Panc1 (cell line): Measurements from ENCODE around the gene SLC35G1. TPM values are rescaled to one million over a fixed set of nuclear protein-coding genes. Genes with fewer than 3 reads are reported as not detected.

Experiments used
- ATAC-seq: fragments of 200-7000 bp; cut with Tn5 transposase; 2 replicates; pipeline ENCODE4 v1.9.1; 2020; ENCODE audit warnings: mild to moderate bottlenecking, moderate library complexity
- BruUV-seq: library from RNA; stranded (reverse); fragments of 400-500 nt; replicated peaks from 2 replicates; lab custom pipeline; 2021; lab: Mats Ljungman, UMichigan
- CTCF ChIA-PET: fragments of 300-600 bp; sonication (Branson Sonifier 250); formaldehyde crosslinking; loops from one replicate; lab custom pipeline; 2022; ENCODE audit warnings: antibody characterized with exemption; lab: Charles Lee
- POLR2A ChIA-PET: fragments of 300-600 bp; sonication (Branson Sonifier 250); formaldehyde crosslinking; loops from one replicate; lab custom pipeline; 2022; ENCODE audit warnings: antibody characterized with exemption; lab: Charles Lee
- DNase-seq: peaks from one replicate; pipeline ENCODE4 v3.0.0-alpha.2; 2010; ENCODE audit warnings: low read depth, low spot score
- H3K27ac ChIP-seq: 2 replicates; pipeline ENCODE4 v1.5.1; 2011; ENCODE audit warnings: mild to moderate bottlenecking, low read length, inconsistent platforms
- H3K27me3 ChIP-seq: fragments of 200-500 bp; sonication (Bioruptor generic); 2 replicates; pipeline ENCODE4 v1.6.0; 2014; ENCODE audit warnings: low read length, inconsistent platforms; ENCODE audit not compliant: control insufficient read depth, insufficient read depth
- H3K36me3 ChIP-seq: fragments of 200-500 bp; sonication (Bioruptor generic); 2 replicates; pipeline ENCODE4 v1.5.1; 2014; ENCODE audit warnings: inconsistent platforms, mild to moderate bottlenecking, low read length, moderate library complexity; ENCODE audit not compliant: control insufficient read depth, insufficient read depth
- H3K4me1 ChIP-seq: 2 replicates; pipeline ENCODE4 v1.5.1; 2011; ENCODE audit warnings: inconsistent platforms, mild to moderate bottlenecking, low read length, moderate library complexity; ENCODE audit not compliant: control insufficient read depth, insufficient read depth
- H3K4me3 ChIP-seq, 2 experiments: 2 replicates each; pipeline ENCODE4 v1.5.1; 2011 to 2012; ENCODE audit warnings: low read depth in 2 of 2, low read length in 2 of 2, mild to moderate bottlenecking in 2 of 2, inconsistent platforms in 1 of 2, moderate library complexity in 1 of 2
- H3K9me3 ChIP-seq: fragments of 200-500 bp; sonication (Bioruptor generic); 2 replicates; pipeline ENCODE4 v1.5.1; 2014; ENCODE audit warnings: low read depth, mild to moderate bottlenecking, inconsistent platforms, low read length, moderate library complexity; ENCODE audit not compliant: control insufficient read depth, insufficient read depth
- CTCF ChIP-seq: fragments of 450-650 bp; IDR thresholded peaks from 2 replicates; pipeline ENCODE4 v1.5.1; 2017; ENCODE audit warnings: mild to moderate bottlenecking
- POLR2AphosphoS5 ChIP-seq: IDR thresholded peaks from 2 replicates; pipeline ENCODE4 v1.6.1; 2012; ENCODE audit warnings: mild to moderate bottlenecking, low read depth, low read length, moderate library complexity
- REST ChIP-seq, 2 experiments: IDR thresholded peaks; 2 replicates each; pipeline ENCODE4 v1.6.1; 2011 to 2012; ENCODE audit warnings: low read depth in 2 of 2, control low read depth in 1 of 2, low read length in 1 of 2, mild to moderate bottlenecking in 1 of 2, moderate library complexity in 1 of 2; ENCODE audit not compliant: insufficient read depth in 1 of 2
- SIN3A ChIP-seq: IDR thresholded peaks from 2 replicates; pipeline ENCODE4 v1.6.1; 2012; ENCODE audit warnings: low read depth, mild to moderate bottlenecking, low read length, moderate library complexity, borderline replicate concordance; ENCODE audit not compliant: insufficient read depth
- TCF7L2 ChIP-seq: IDR thresholded peaks from 2 replicates; pipeline ENCODE4 v1.6.1; 2011; ENCODE audit warnings: mild to moderate bottlenecking, low read depth, low read length, inconsistent platforms
- in situ Hi-C: cut with HindIII; loops from 2 replicates; pipeline ENCODE4 v1.10.0; 2016; ENCODE audit warnings: low sequenced_read_pairs, low pct_unique_long_range_greater_than_20kb
- intact Hi-C: fragments of 100-400 bp; cut with micrococcal nuclease; formaldehyde crosslinking; loops from one replicate; pipeline ENCODE4 v1.10.0; 2022; ENCODE audit not compliant: unreplicated experiment
- total RNA-seq: library from RNA; stranded (reverse); gene quantifications from one replicate; pipeline ENCODE4 v1.2.1, GENCODE V29; 2021; ENCODE audit not compliant: unreplicated experiment

The SLC35G1 gene
- total RNA-seq, 1 experiment from 2014 or later: 13.6 TPM

GRCh38 chr10:93859049-93859655, 34.6 kb upstream of the SLC35G1 start:
- no peak overlapping the region for H3K27ac ChIP-seq
- H3K36me3 ChIP-seq: no peaks in the 10 kb centered on the region
- H3K4me3 ChIP-seq: no peak overlapping the region
- no peaks in the 10 kb centered on the region; the same call in 1 of the 2 replicates for H3K27me3 ChIP-seq
- ChIA-PET POLR2A (interaction anchor here (0.7 kb wide), 1 partner anchor 19 kb away, joined by 3 read pairs; no protein-coding TSS in a partner anchor), CTCF (interaction anchor here (0.9 to 1.1 kb wide), 3 partner anchors 11 to 37 kb away, joined by 3 to 4 read pairs (median 3); no protein-coding TSS in a partner anchor)
- 0 out of 2 replicates have a peak, but pooled peaks have one; percentile 62 for ATAC-seq
- no peaks in the 10 kb centered on the region for H3K9me3 ChIP-seq
- no peaks in the 10 kb centered on the region for H3K4me1 ChIP-seq
- in situ Hi-C loops: no loop called here
- intact Hi-C loops: loop anchor here (5.0 kb wide), 1 partner anchor 37 kb away; no protein-coding TSS in a partner anchor
- DNase-seq: no peak
- peak; percentile 76 for TF ChIP-seq CTCF
- no peak for TF ChIP-seq SIN3A
- BruUV-seq: no TSS peak

- TF ChIP-seq TCF7L2 (no peak), POLR2AphosphoS5 (no peak), CTCF (no peak), REST (IDR thresholded peaks at IDR 0.05; ENCODE audit: insufficient read depth in 1 of 2, low read depth in 2 of 2, low read length in 1 of 2) (no peak), SIN3A (no peak)
- Histone ChIP-seq H3K27ac (no peak overlapping the region), H3K4me3 (no peak overlapping the region), H3K4me1 (no peaks in the 10 kb centered on the region), H3K27me3 (peaks cover 2% of the 10 kb centered on the region), H3K9me3 (no peaks in the 10 kb centered on the region), H3K36me3 (no peaks in the 10 kb centered on the region)
- in situ Hi-C loops (no loop called here), intact Hi-C loops (no loop called here)
- DNase-seq: no peak
- CTCF ChIA-PET: no interaction called here
- no peak for ATAC-seq
- no TSS peak for BruUV-seq
- POLR2A ChIA-PET: no interaction called here
Measured at GRCh38 chr10:93861825-93862224, 32.0 kb upstream of the SLC35G1 start.
